ENCODE data around the gene SEMA6D.

Gene SEMA6D

DNA sequence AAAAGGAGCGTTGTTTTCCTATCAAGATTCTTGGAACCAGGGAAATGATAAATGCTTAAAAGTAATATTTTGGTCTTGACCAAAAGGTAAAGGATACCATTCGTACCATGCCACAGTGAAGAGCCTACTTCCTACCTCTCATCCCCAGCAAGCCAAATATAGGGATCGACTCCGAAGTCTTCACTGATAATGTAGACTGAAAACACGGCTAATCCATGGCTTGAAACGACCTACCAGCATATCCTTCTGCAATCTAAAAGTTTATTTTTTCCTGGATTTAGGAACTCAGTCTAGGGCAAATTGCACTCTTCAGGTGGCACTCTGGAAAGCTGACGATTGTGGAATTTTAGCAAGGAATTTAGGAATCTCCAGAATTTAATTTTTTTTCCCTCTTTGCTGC is 1.9 kb upstream of the SEMA6D start:
- CTCF ChIA-PET, result interaction anchor here (1.4 kb wide), 1 partner anchor 11 kb away, joined by 3 read pairs; no protein-coding TSS in a partner anchor
- TF ChIP-seq, protein P1, sequence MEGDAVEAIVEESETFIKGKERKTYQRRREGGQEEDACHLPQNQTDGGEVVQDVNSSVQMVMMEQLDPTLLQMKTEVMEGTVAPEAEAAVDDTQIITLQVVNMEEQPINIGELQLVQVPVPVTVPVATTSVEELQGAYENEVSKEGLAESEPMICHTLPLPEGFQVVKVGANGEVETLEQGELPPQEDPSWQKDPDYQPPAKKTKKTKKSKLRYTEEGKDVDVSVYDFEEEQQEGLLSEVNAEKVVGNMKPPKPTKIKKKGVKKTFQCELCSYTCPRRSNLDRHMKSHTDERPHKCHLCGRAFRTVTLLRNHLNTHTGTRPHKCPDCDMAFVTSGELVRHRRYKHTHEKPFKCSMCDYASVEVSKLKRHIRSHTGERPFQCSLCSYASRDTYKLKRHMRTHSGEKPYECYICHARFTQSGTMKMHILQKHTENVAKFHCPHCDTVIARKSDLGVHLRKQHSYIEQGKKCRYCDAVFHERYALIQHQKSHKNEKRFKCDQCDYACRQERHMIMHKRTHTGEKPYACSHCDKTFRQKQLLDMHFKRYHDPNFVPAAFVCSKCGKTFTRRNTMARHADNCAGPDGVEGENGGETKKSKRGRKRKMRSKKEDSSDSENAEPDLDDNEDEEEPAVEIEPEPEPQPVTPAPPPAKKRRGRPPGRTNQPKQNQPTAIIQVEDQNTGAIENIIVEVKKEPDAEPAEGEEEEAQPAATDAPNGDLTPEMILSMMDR (IDR thresholded peaks at IDR 0.05; ENCODE audit: insufficient read depth, low read length, missing control alignments), result no peak
- H3K4me3 ChIP-seq (ENCODE audit: low read depth, low read length), result no peak overlapping the region
- no peak for DNase-seq (ENCODE audit: low read depth, low spot score)
- POLR2A ChIA-PET, result no interaction called here

DNA sequence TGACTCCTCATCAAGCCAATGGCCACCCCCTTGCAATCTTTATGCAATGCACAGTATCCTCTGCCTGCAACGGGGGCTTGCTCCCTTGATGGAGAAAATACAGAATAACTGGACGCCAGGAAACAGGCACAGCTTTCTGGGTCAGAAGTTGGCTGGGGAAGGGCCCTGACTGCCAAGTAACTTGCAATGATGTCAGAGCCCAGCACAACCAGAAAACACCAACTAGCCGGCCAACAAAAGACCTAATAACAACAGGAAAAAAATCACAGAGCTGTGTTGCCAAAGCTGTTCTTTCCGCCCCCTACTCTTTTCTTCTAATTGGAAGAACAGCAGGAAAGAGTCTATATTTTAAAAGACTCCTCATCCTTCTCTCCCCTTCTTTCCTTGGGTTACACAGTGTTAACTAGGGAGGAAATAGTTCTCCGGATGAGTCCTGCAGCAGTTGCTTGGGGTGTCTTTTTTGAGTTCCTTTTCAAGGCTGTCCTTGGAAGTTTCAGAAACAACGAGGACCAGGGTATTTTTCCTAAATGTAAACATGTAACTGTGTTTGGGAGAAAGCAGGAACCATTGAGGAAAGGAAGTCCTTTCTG is 1.4 kb upstream of the SEMA6D start:
- no peak for DNase-seq (ENCODE audit: low read depth, low spot score)
- ChIA-PET POLR2A (no interaction called here), CTCF (interaction anchor here (0.8 to 1.4 kb wide), 2 partner anchors 10 to 12 kb away, joined by 3 read pairs; no protein-coding TSS in a partner anchor)
- no peak overlapping the region for H3K4me3 ChIP-seq (ENCODE audit: low read depth, low read length)
- TF ChIP-seq, protein P1 (IDR thresholded peaks at IDR 0.05; ENCODE audit: insufficient read depth, low read length, missing control alignments), result no peak

DNA sequence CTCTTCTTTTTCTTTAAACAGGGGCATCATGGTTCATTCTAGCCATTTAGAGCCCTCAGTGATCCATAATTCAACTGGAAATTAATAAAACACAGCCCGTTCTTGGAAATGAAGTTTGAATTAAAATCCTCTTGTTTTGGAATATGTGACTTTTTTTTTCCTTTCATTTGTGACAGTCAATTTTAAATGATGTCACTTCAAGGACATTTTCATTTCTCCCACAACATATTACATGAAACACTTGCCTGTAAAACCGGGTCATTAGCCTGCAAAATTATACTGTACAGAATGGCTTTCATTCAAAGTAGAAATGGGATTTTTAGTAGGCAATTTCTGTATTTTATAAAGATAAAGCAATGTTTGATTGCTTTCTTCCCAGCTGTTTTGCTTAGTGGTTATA is 789 bp upstream of the SEMA6D start:
- H3K4me3 ChIP-seq (ENCODE audit: low read depth, low read length), result peak overlapping the region; percentile 70
- no peak for DNase-seq (ENCODE audit: low read depth, low spot score)
- ChIA-PET CTCF (interaction anchor here (0.8 to 2.4 kb wide), 6 partner anchors 8 to 520 kb away, joined by 3 to 11 read pairs (median 3); no protein-coding TSS in a partner anchor), POLR2A (no interaction called here)
- TF ChIP-seq, protein P1 (IDR thresholded peaks at IDR 0.05; ENCODE audit: insufficient read depth, low read length, missing control alignments), result no peak

DNA sequence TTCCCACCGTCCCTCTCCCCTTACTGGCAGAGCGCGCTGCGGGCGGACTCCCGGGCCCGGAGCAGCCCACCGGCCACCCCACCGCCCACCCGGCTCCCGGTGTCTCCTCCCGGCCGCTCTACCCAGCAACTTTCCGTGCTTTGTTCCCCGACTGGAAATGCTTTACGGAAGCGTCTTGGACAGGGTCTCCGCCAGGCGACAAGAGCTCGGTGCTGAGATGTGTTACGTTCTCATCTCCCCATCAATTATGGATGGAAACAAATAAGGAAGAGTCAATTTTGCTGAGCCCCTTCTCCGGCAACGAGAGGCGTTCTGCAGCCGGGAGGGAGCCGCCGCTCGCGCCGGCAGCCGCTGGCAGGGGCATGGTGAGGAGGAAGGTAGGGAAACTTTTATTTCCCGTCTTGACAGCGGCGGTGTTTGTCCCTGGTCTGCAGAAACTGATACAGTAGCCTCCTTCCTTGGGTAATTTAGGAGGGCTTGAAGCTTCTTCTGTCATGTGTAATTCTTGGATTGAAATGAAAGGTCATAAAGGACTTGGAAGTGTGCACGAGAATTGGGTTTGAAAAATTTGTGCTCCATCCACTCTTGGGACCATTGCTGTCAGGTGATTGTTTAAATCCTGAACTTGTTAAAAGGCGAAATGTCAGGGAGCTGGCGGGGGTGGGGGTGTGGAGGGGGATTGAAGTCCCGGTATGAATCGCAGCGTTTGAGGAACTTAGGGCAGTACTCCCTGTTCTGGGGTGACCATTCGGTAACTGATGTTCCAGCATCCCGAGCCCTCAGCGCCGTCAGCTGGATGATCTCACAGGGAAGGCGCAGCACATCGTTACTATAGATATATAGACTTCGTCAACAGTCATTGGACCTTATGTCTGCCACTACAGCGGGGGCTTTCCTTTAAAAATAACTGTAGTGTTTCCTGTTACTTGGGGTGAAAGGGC is 1.5 kb downstream of the SEMA6D start:
- CTCF ChIA-PET, result interaction anchor here (1.1 to 2.4 kb wide), 8 partner anchors 8 to 523 kb away, joined by 3 to 13 read pairs (median 4); no protein-coding TSS in a partner anchor
- TF ChIP-seq, protein P1 (IDR thresholded peaks at IDR 0.05; ENCODE audit: insufficient read depth, low read length, missing control alignments), result no peak
- DNase-seq (ENCODE audit: low read depth, low spot score), result no peak
- H3K4me3 ChIP-seq (ENCODE audit: low read depth, low read length), result peak overlapping the region; percentile 70
- POLR2A ChIA-PET, result no interaction called here

DNA sequence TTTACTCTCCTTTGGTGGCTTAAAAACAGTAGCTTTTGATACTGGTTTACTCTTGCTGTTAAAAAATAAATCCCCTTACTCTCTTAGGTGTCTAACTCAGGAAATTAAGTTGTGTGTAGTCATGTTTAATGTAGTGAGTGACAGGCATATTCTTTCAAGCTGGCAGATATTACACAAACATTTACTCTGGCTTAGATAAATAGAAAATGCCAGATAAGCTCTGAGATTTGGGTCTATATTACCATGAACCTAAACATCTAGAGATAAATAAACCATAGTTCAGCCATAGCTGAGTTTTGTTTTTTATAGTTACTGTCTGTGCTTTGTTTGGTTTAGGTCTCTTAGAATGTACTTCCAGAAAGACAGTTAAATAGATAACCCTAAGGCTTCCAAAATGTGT is 2.4 kb downstream of the SEMA6D start:
- POLR2A ChIA-PET, result no interaction called here
- H3K4me3 ChIP-seq (ENCODE audit: low read depth, low read length), result peak overlapping the region; percentile 70
- TF ChIP-seq, protein P1 (IDR thresholded peaks at IDR 0.05; ENCODE audit: insufficient read depth, low read length, missing control alignments), result no peak
- CTCF ChIA-PET, result interaction anchor here (1.2 kb wide), 1 partner anchor 524 kb away, joined by 6 read pairs; no protein-coding TSS in a partner anchor
- no peak for DNase-seq (ENCODE audit: low read depth, low spot score)

DNA sequence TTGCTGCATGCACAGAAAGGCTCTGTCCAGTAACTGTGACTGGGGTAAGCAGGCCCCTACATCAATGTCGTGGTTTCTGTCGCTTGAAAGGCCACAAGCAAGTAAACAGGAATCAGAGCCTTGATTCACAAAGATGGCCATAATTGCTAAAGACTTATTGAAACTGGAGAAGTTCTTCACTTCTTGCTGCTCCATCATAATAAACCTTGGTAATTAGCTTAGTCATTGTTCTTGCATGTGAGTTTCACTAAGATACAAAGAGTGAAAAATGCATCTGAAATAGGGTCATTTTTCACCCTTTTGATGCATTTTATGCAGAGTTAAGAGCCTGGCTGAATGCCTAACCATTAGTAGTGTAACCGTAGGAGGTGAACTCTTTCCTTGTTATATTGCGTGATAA is 3.2 kb downstream of the SEMA6D start:
- POLR2A ChIA-PET, result no interaction called here
- peak overlapping the region; percentile 70 for H3K4me3 ChIP-seq (ENCODE audit: low read depth, low read length)
- CTCF ChIA-PET, result interaction anchor here (0.7 to 1.1 kb wide), 2 partner anchors 11 to 277 kb away, joined by 3 read pairs; no protein-coding TSS in a partner anchor
- TF ChIP-seq, protein P1 (IDR thresholded peaks at IDR 0.05; ENCODE audit: insufficient read depth, low read length, missing control alignments), result no peak
- DNase-seq (ENCODE audit: low read depth, low spot score), result no peak

Measured in AG04449 (cell line).